H1 (cell line): ENCODE data around the gene DCAF7. TPM values are rescaled to one million over a fixed set of nuclear protein-coding genes. Genes with fewer than 3 reads are reported as not detected.

ENCODE experiments used
- CTCF ChIA-PET: fragments of 300-600 bp; sonication (Branson Sonifier 250); formaldehyde crosslinking; loops from one replicate; lab custom pipeline; 2021; ENCODE audit not compliant: partially characterized antibody; lab: Charles Lee
- POLR2A ChIA-PET: fragments of 300-600 bp; sonication (Branson Sonifier 250); formaldehyde crosslinking; loops from one replicate; lab custom pipeline; 2021; ENCODE audit warnings: inconsistent platforms; ENCODE audit not compliant: partially characterized antibody; lab: Charles Lee
- DNase-seq, 2 experiments: peaks; one replicate each; pipeline versions ENCODE4 v3.0.0 to v3.0.0-alpha.2; 2010 to 2022; ENCODE audit warnings: low spot score in 2 of 2, low read depth in 1 of 2, mixed read lengths in 1 of 2
- FAIRE-seq: peaks from 2 replicates; lab custom pipeline; 2011; peaks lifted over from hg19 to GRCh38; lab: Jason Lieb, UNC
- H2AFZ ChIP-seq: 2 replicates; pipeline ENCODE4 v1.8.1; 2012; ENCODE audit warnings: low read length, inconsistent platforms
- H2AK5ac ChIP-seq: 2 replicates; pipeline ENCODE4 v1.6.1; 2013; ENCODE audit warnings: low read depth, low read length
- H2BK120ac ChIP-seq: replicated peaks from 2 replicates; pipeline ENCODE3; 2013; ENCODE audit warnings: low read depth, low read length, inconsistent platforms
- H2BK12ac ChIP-seq: 2 replicates; pipeline ENCODE4 v1.6.1; 2013; ENCODE audit warnings: low read depth, low read length
- H2BK15ac ChIP-seq: 2 replicates; pipeline ENCODE4 v1.6.1; 2013; ENCODE audit warnings: low read length
- H2BK20ac ChIP-seq: 2 replicates; pipeline ENCODE4 v1.6.1; 2013; ENCODE audit warnings: low read length
- H2BK5ac ChIP-seq: 2 replicates; pipeline ENCODE4 v1.6.1; 2013; ENCODE audit warnings: low read depth, low read length
- H3K14ac ChIP-seq: 2 replicates; pipeline ENCODE4 v1.6.1; 2013; ENCODE audit warnings: inconsistent platforms; ENCODE audit not compliant: insufficient read length
- H3K18ac ChIP-seq: 2 replicates; pipeline ENCODE4 v1.6.1; 2013; ENCODE audit warnings: low read length; ENCODE audit errors: extremely low read depth
- H3K23ac ChIP-seq: 2 replicates; pipeline ENCODE4 v1.6.1; 2013; ENCODE audit warnings: inconsistent platforms; ENCODE audit not compliant: insufficient read length
- H3K23me2 ChIP-seq: 2 replicates; pipeline ENCODE4 v1.6.1; 2013; ENCODE audit warnings: low read depth, low read length
- H3K27ac ChIP-seq: 2 replicates; pipeline ENCODE4 v1.6.1; 2011; ENCODE audit warnings: low read depth, low read length, inconsistent platforms
- H3K27me3 ChIP-seq, 4 experiments: replicated peaks in 1 of 4; 1 replicate in 1 of 4; 2 replicates in 3 of 4; pipeline versions ENCODE4 v1.6.1 to v1.8.1; 2011 to 2013; ENCODE audit warnings: low read length in 3 of 4, mild to moderate bottlenecking in 3 of 4, inconsistent platforms in 2 of 4, mixed read lengths in 2 of 4, moderate library complexity in 1 of 4; ENCODE audit not compliant: control insufficient read depth in 3 of 4, insufficient read depth in 3 of 4; ENCODE audit errors: extremely low read depth in 1 of 4
- H3K36me3 ChIP-seq, 4 experiments: 2 replicates each; pipeline versions ENCODE4 v1.6.1 to v1.8.1; 2011 to 2013; ENCODE audit warnings: mild to moderate bottlenecking in 4 of 4, low read length in 3 of 4, moderate library complexity in 2 of 4, control low read depth in 1 of 4, inconsistent platforms in 1 of 4; ENCODE audit not compliant: insufficient read depth in 4 of 4, control insufficient read depth in 2 of 4
- H3K4ac ChIP-seq: replicated peaks from 2 replicates; pipeline ENCODE3; 2013; ENCODE audit warnings: low read length, low read depth, mixed read lengths, inconsistent platforms; ENCODE audit not compliant: insufficient read length
- H3K4me1 ChIP-seq, 4 experiments: replicated peaks in 1 of 4; 1 replicate in 1 of 4; 2 replicates in 3 of 4; pipeline versions ENCODE4 v1.6.1 to v1.8.1; 2011 to 2013; ENCODE audit warnings: low read length in 3 of 4, inconsistent platforms in 2 of 4, mixed read lengths in 1 of 4; ENCODE audit not compliant: insufficient read depth in 4 of 4, control insufficient read depth in 3 of 4
- H3K4me2 ChIP-seq, 2 experiments: 2 replicates each; pipeline versions ENCODE4 v1.6.1 to v1.8.1; 2011 to 2013; ENCODE audit warnings: low read depth in 2 of 2, low read length in 2 of 2, control low read depth in 1 of 2, inconsistent platforms in 1 of 2, mild to moderate bottlenecking in 1 of 2; ENCODE audit not compliant: insufficient read depth in 1 of 2
- H3K4me3 ChIP-seq, 4 experiments: fragments of 200-600, 300-600 bp in 1 of 4; sonication (generic), shearing (Covaris generic), sonication (Bioruptor Twin) in 1 of 4; 2 replicates each; pipeline versions ENCODE4 v1.5.1 to v1.8.1; 2011 to 2016; ENCODE audit warnings: low read length in 4 of 4, low read depth in 3 of 4, control low read depth in 2 of 4, inconsistent platforms in 2 of 4, mild to moderate bottlenecking in 2 of 4, mixed read lengths in 1 of 4, moderate library complexity in 1 of 4; ENCODE audit not compliant: insufficient read depth in 2 of 4; ENCODE audit errors: extremely low read depth in 1 of 4
- H3K56ac ChIP-seq: replicated peaks from 2 replicates; pipeline ENCODE3; 2013; ENCODE audit warnings: low read depth, mild to moderate bottlenecking, mixed read lengths, low read length, inconsistent platforms; ENCODE audit not compliant: insufficient read length
- H3K79me1 ChIP-seq: 2 replicates; pipeline ENCODE4 v1.6.1; 2013; ENCODE audit warnings: low read depth, low read length, control low read depth
- H3K79me2 ChIP-seq, 2 experiments: 2 replicates each; pipeline versions ENCODE4 v1.6.1 to v1.8.1; 2012 to 2013; ENCODE audit warnings: low read length in 2 of 2, mild to moderate bottlenecking in 2 of 2, inconsistent platforms in 1 of 2; ENCODE audit not compliant: insufficient read depth in 2 of 2, control insufficient read depth in 1 of 2
- H3K9ac ChIP-seq, 4 experiments: replicated peaks in 1 of 4; 1 replicate in 1 of 4; 2 replicates in 3 of 4; pipeline versions ENCODE4 v1.6.1 to v1.8.1; 2011 to 2013; ENCODE audit warnings: low read depth in 3 of 4, low read length in 3 of 4, control low read depth in 2 of 4, mild to moderate bottlenecking in 2 of 4, moderate library complexity in 2 of 4, inconsistent platforms in 1 of 4; ENCODE audit errors: extremely low read depth in 1 of 4
- H3K9me3 ChIP-seq, 2 experiments: 2 replicates each; pipeline versions ENCODE4 v1.6.1 to v1.8.1; 2012 to 2013; ENCODE audit warnings: mild to moderate bottlenecking in 2 of 2, moderate library complexity in 2 of 2, control low read depth in 1 of 2, inconsistent platforms in 1 of 2, low read depth in 1 of 2, low read length in 1 of 2, mixed read lengths in 1 of 2; ENCODE audit not compliant: insufficient read depth in 2 of 2
- H4K20me1 ChIP-seq, 2 experiments: replicated peaks in 1 of 2; 2 replicates each; pipeline versions ENCODE3 to v1.8.1; 2011 to 2013; ENCODE audit warnings: inconsistent platforms in 2 of 2, low read length in 2 of 2, mild to moderate bottlenecking in 1 of 2; ENCODE audit not compliant: insufficient read depth in 2 of 2, control insufficient read depth in 1 of 2
- H4K5ac ChIP-seq: 2 replicates; pipeline ENCODE4 v1.6.1; 2013; ENCODE audit warnings: low read length, low read depth, mixed read lengths, inconsistent platforms; ENCODE audit not compliant: insufficient read length
- H4K8ac ChIP-seq: 2 replicates; pipeline ENCODE4 v1.8.0; 2013; ENCODE audit warnings: mild to moderate bottlenecking, moderate library complexity, low read length, inconsistent platforms; ENCODE audit not compliant: insufficient read depth; ENCODE audit errors: extremely low read depth
- H4K91ac ChIP-seq: replicated peaks from 2 replicates; pipeline ENCODE3; 2013; ENCODE audit warnings: low read length, mixed read lengths, inconsistent platforms; ENCODE audit not compliant: insufficient read length
- NANOG ChIP-seq: IDR thresholded peaks from 2 replicates; pipeline ENCODE4 v1.6.1; 2011; ENCODE audit warnings: low read length, low read depth, mild to moderate bottlenecking, inconsistent platforms; ENCODE audit not compliant: insufficient read depth, poor library complexity, severe bottlenecking
- RXRA ChIP-seq: IDR thresholded peaks from 2 replicates; pipeline ENCODE4 v1.6.1; 2011; ENCODE audit warnings: low read depth, mild to moderate bottlenecking, low read length, moderate library complexity; ENCODE audit not compliant: insufficient read depth
- SRF ChIP-seq: IDR thresholded peaks from 2 replicates; pipeline ENCODE4 v1.6.1; 2011; ENCODE audit warnings: mild to moderate bottlenecking, low read depth, low read length, moderate library complexity
- WGBS, 2 experiments: shearing (Covaris generic) in 1 of 2; methylation state at CpG; one replicate each; pipeline versions ENCODE4 v1.1.6 to v1.1.7; 2013 to 2015; ENCODE audit warnings: low lambda C conversion rate in 2 of 2, mixed read lengths in 2 of 2, inconsistent platforms in 1 of 2, low coverage in 1 of 2, missing lambda C conversion rate in 1 of 2; ENCODE audit not compliant: insufficient replicate concordance in 2 of 2, insufficient coverage in 1 of 2, insufficient read length in 1 of 2; ENCODE audit errors: extremely low coverage in 1 of 2, missing lambda C conversion rate in 1 of 2; 5-methylcytosine and 5-hydroxymethylcytosine counted together
- polyA plus RNA-seq, 7 experiments: library from polyadenylated mRNA; depleted of rRNA in 3 of 7; stranded (reverse) in 5 of 7; unstranded in 2 of 7; fragments of >200 nt in 5 of 7; fragments of 200-250 nt in 2 of 7; gene quantifications; 1 replicate in 5 of 7; 2 replicates in 1 of 7; 4 replicates in 1 of 7; pipeline versions ENCODE4 v1.2.1 to v1.2.3, GENCODE V29; 2011 to 2013; ENCODE audit warnings: missing spikeins in 2 of 7, mixed read lengths in 2 of 7
- total RNA-seq: library from RNA; stranded (reverse); fragmentation: NEBNext Ultra II Directional; extraction: Animal tissue kit (Norgen Biotek cat#: 25700); gene quantifications from 2 replicates; pipeline ENCODE4 v1.2.1, GENCODE V29; 2021

The DCAF7 gene
- total and polyA plus RNA-seq, 2 of the 8 experiments (the other 6 are each of a cell fraction or from before 2014, with no cell fraction given) = 74.9 to 94.1 TPM

DNA sequence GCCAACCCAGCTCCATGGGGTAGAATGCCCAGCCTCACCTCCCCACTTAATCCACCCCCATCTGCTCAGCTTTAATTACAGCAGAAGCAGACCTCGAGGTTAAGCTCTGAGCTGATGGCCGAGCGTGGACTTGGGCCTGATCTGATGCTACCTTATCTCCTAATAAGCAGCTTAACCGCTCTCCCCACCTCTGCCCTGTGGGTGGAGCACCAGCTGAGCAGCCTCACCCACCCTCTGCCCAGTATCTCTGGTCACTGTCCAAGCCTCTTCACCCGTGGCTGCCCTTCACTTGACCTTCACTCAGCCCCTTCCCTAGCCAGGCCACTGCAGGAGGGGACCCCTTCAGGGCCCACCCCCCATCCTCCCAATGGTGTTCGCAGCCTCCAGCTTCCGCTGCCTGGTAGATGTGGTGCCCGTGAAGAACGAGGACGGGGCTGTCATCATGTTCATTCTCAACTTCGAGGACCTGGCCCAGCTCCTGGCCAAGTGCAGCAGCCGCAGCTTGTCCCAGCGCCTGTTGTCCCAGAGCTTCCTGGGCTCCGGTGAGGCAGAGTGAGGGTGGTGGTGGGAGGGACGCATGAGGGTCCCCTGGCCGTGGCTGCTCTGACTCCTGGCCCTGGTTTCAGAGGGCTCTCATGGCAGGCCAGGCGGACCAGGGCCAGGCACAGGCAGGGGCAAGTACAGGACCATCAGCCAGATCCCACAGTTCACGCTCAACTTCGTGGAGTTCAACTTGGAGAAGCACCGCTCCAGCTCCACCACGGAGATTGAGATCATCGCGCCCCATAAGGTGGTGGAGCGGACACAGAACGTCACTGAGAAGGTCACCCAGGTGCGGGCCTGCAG is 20.3 kb upstream of the DCAF7 start:
- Histone ChIP-seq H2BK120ac (no peak overlapping the region), H2AFZ (no peak overlapping the region), H3K4me1 (peaks cover 0 to 4% (median 1%) of the 10 kb centered on the region in 4 experiments; a peak in 3 of 7 replicates), H3K4me3 (no peak overlapping the region), H2BK20ac (no peak overlapping the region), H2BK5ac (peak overlapping the region; percentile 52; the same call in 1 of the 2 replicates), H3K36me3 (no peaks in the 10 kb centered on the region), H2BK15ac (no peak overlapping the region), H2AK5ac (0 out of 2 replicates have a peak overlapping the region, but pooled peaks have one; percentile 24), H3K79me1 (no peaks in the 10 kb centered on the region), H4K91ac (no peak overlapping the region)
- FAIRE-seq (no peak), DNase-seq (no peak)
- TF ChIP-seq NANOG = no peak
- TF ChIP-seq RXRA = no peak
- no peak for TF ChIP-seq SRF
- TF ChIP-seq, all 59 proteins: peak for 0
- no peak overlapping the region for H3K9ac ChIP-seq
- H3K23me2 ChIP-seq = no peaks in the 10 kb centered on the region
- H3K4ac ChIP-seq = no peak overlapping the region
- no peak overlapping the region; the same call in none of the 2 replicates for H4K8ac ChIP-seq
- H3K18ac ChIP-seq = no peak overlapping the region
- H3K79me2 ChIP-seq = no peaks in the 10 kb centered on the region
- H3K23ac ChIP-seq = no peak overlapping the region
- no peak overlapping the region for H3K56ac ChIP-seq
- 87% methylated on average over 26 of the region's 26 CpGs; no CpG with 5 or more reads in 1 of the 2 experiments for WGBS, 2 experiments
- no peak overlapping the region for H3K27ac ChIP-seq
- no peak overlapping the region for H2BK12ac ChIP-seq
- ChIA-PET CTCF (interaction anchor here (0.8 to 3.5 kb wide), 10 partner anchors 14 to 180 kb away, joined by 3 to 16 read pairs (median 4); no protein-coding TSS in a partner anchor), POLR2A (interaction anchor here (1.2 to 1.7 kb wide), 3 partner anchors 10 to 212 kb away, joined by 3 to 5 read pairs (median 3); partner anchors contain the start of gene DCAF7)
- H4K5ac ChIP-seq = no peak overlapping the region
- H3K4me2 ChIP-seq = no peak overlapping the region
- no peaks in the 10 kb centered on the region for H4K20me1 ChIP-seq
- H3K9me3 ChIP-seq = no peaks in the 10 kb centered on the region
- H3K27me3 ChIP-seq = no peaks in the 10 kb centered on the region
- H3K14ac ChIP-seq = no peak overlapping the region
